Nephron (organoid): Measurements from ENCODE around the gene CPNE5.

Source experiments
- H3K27ac Mint-ChIP-seq, 3 experiments: 2 replicates each; pipeline ENCODE4 v1.8.0; 2020; ENCODE audit warnings: mixed read lengths in 3 of 3, mild to moderate bottlenecking in 2 of 3, moderate library complexity in 1 of 3
- H3K27me3 Mint-ChIP-seq: 2 replicates; pipeline ENCODE4 v1.8.0; 2021; ENCODE audit warnings: low read depth, mild to moderate bottlenecking, moderate library complexity, mixed read lengths
- H3K36me3 Mint-ChIP-seq: 2 replicates; pipeline ENCODE4 v1.8.0; 2020; ENCODE audit warnings: low read depth, mixed read lengths
- H3K4me1 Mint-ChIP-seq: 2 replicates; pipeline ENCODE4 v1.8.0; 2020; ENCODE audit warnings: mixed read lengths
- H3K4me3 Mint-ChIP-seq, 3 experiments: 2 replicates each; pipeline ENCODE4 v1.8.0; 2020; ENCODE audit warnings: mild to moderate bottlenecking in 3 of 3, mixed read lengths in 3 of 3, moderate library complexity in 2 of 3
- H3K9me3 Mint-ChIP-seq: 2 replicates; pipeline ENCODE4 v1.8.0; 2020; ENCODE audit warnings: mixed read lengths
- CTCF ChIP-seq, 3 experiments: fragments of 200-600 bp; sonication (generic); IDR thresholded peaks; one replicate each; pipeline ENCODE4 v1.5.0; 2021; ENCODE audit warnings: antibody characterized with exemption in 3 of 3; ENCODE audit not compliant: unreplicated experiment in 3 of 3

The CPNE5 gene

GRCh38 chr6:36757943-36758508, 81.2 kb downstream of the CPNE5 start:
- no peaks in the 10 kb centered on the region for H3K9me3 Mint-ChIP-seq
- no peak overlapping the region for H3K27ac Mint-ChIP-seq
- H3K4me3 Mint-ChIP-seq, result no peak overlapping the region
- H3K4me1 Mint-ChIP-seq, result peaks cover 10% of the 10 kb centered on the region
- H3K36me3 Mint-ChIP-seq, result no peaks in the 10 kb centered on the region
- TF ChIP-seq CTCF (IDR thresholded peaks at IDR 0.05; ENCODE audit: unreplicated experiment in 3 of 3), result no peak
- peaks cover 5% of the 10 kb centered on the region for H3K27me3 Mint-ChIP-seq

DNA sequence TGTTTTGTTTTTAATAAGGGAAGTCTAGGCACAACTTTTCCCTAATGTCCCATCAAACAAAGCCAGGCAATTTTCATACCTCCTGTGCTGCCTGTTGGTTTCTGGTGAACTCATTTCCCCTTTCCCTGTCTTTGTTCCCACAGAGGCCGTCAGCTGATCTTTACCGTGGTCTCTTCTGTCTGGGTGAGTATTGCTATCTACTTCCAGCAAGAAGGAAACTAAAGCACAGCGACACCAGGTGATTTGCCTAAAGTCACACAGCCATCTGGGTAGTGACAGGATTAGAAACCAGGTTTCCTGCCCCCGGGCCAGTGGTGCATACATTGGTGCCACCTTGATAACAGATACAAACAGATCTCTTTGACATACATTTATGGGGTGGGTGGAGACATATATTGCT, 82.0 kb downstream of the CPNE5 start:
- Mint-ChIP-seq H3K27ac (no peak overlapping the region), H3K27me3 (peaks cover 5% of the 10 kb centered on the region), H3K9me3 (no peaks in the 10 kb centered on the region)

GRCh38 chr6:36756786-36757185, 82.5 kb downstream of the CPNE5 start:
- no peak overlapping the region for H3K27ac Mint-ChIP-seq
- H3K36me3 Mint-ChIP-seq, result no peaks in the 10 kb centered on the region
- H3K9me3 Mint-ChIP-seq, result no peaks in the 10 kb centered on the region
- TF ChIP-seq CTCF (IDR thresholded peaks at IDR 0.05; ENCODE audit: unreplicated experiment in 3 of 3), result no peak
- H3K4me1 Mint-ChIP-seq, result peaks cover 10% of the 10 kb centered on the region
- no peak overlapping the region for H3K4me3 Mint-ChIP-seq
- peaks cover 5% of the 10 kb centered on the region for H3K27me3 Mint-ChIP-seq

More for the DNA sequence above, 82.0 kb downstream of the CPNE5 start:
- TF ChIP-seq CTCF (IDR thresholded peaks at IDR 0.05; ENCODE audit: unreplicated experiment in 3 of 3), result no peak
- H3K4me1 Mint-ChIP-seq, result peaks cover 10% of the 10 kb centered on the region
- H3K36me3 Mint-ChIP-seq, result no peaks in the 10 kb centered on the region
- H3K4me3 Mint-ChIP-seq, result no peak overlapping the region

- Mint-ChIP-seq H3K4me3 (no peak overlapping the region), H3K36me3 (no peaks in the 10 kb centered on the region), H3K27ac (peak overlapping the region in 1 of 3 experiments; percentile 14), H3K9me3 (no peaks in the 10 kb centered on the region), H3K4me1 (peaks cover 10% of the 10 kb centered on the region), H3K27me3 (peaks cover 5% of the 10 kb centered on the region)
- no peak for TF ChIP-seq CTCF (IDR thresholded peaks at IDR 0.05; ENCODE audit: unreplicated experiment in 3 of 3)
These were observed 83.6 kb downstream of the CPNE5 start for GRCh38 chr6:36755435-36756348.

DNA sequence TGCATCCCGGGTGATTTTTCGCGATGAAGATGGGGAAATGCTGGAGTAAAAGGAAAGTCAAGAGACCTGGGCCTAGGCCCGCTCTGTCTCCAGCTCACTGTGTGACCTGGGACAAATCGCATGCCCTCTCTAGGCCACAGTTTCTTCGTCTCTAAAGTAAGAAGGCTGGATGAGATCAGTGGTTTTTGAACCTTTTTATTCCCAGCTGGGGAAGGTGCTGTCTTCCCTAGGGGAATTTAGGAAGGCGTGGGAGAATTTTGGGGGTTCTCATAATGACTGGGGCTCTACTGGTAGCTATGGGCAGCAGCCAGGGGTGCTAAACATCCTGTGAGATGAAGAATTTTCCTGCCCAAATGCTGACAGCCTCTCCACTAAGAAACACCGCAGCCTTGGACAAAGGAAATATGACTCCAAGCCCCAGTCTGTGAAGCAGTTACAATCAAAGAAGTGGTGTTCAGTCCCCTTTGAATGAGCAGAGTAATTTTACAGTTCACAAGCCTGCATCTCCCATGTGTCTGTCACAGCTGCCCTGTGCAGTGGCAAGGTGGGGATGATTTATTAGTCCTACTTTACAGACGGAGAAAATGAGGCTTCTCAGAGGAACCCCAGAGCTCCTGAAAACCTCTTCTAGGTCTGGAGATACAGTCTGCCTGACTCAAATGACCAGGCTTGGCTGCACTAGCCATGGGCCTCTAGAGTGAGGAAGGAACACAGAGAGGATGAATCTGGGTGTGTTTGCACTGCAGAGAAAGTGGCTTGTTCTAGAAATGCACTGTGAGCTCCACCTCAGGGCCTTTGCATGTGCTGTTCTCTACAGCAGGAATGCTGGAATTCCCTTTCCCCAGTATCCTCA, 84.4 kb downstream of the CPNE5 start:
- no peak overlapping the region for H3K4me3 Mint-ChIP-seq
- no peak for TF ChIP-seq CTCF (IDR thresholded peaks at IDR 0.05; ENCODE audit: unreplicated experiment in 3 of 3)
- no peaks in the 10 kb centered on the region for H3K36me3 Mint-ChIP-seq
- H3K27ac Mint-ChIP-seq, result no peak overlapping the region
- peaks cover 5% of the 10 kb centered on the region for H3K27me3 Mint-ChIP-seq
- H3K9me3 Mint-ChIP-seq, result no peaks in the 10 kb centered on the region
- peaks cover 10% of the 10 kb centered on the region for H3K4me1 Mint-ChIP-seq
